CD4-positive, alpha-beta T cell treated with Interferon alpha-2 for 1 hour (primary cell): Measurements from ENCODE around the gene CYP26C1.

ENCODE experiments used
- DNase-seq, 2 donors: peaks; one replicate each; pipeline ENCODE4 v3.0.0-alpha.2; 2020 to 2022

The CYP26C1 gene, protein sequence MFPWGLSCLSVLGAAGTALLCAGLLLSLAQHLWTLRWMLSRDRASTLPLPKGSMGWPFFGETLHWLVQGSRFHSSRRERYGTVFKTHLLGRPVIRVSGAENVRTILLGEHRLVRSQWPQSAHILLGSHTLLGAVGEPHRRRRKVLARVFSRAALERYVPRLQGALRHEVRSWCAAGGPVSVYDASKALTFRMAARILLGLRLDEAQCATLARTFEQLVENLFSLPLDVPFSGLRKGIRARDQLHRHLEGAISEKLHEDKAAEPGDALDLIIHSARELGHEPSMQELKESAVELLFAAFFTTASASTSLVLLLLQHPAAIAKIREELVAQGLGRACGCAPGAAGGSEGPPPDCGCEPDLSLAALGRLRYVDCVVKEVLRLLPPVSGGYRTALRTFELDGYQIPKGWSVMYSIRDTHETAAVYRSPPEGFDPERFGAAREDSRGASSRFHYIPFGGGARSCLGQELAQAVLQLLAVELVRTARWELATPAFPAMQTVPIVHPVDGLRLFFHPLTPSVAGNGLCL

GRCh38 chr10:93059975-93060886, at the start of gene CYP26C1:
TSS of gene CYP26C1 (plus strand) at chr10:93060798. CDS start at chr10:93061264, 466 bp downstream.
- DNase-seq: no peak

DNA sequence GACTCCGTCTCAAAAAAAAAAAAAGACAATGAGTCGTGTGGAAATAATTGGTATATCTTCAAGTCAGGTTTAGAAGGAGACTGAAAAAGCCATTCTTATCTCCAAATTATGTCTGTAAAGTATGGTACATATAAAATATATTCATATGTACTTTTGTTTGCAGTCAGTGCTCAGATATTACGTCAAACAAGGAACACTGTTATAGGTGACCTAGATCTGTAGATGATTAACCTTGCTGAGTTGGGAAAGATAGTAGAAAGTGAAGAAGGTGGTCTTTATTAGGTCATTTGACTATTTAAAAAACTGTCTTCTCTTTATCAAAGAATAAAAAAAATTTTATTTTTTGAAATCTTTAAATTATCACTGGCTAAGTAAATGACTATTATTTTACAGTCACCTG, 44.9 kb upstream of the CYP26C1 start:
- no peak for DNase-seq

GRCh38 chr10:93023013-93023650, 37.5 kb upstream of the CYP26C1 start:
- DNase-seq: no peak

- DNase-seq: no peak
These were observed 34.5 kb upstream of the CYP26C1 start for GRCh38 chr10:93026072-93026471.

GRCh38 chr10:93027508-93027907, 33.1 kb upstream of the CYP26C1 start:
- no peak for DNase-seq

- no peak for DNase-seq
These were observed 31.7 kb upstream of the CYP26C1 start for GRCh38 chr10:93028883-93029282.

- DNase-seq: no peak
These were observed 30.2 kb upstream of the CYP26C1 start for GRCh38 chr10:93030409-93030808.

GRCh38 chr10:93032105-93032808, 28.3 kb upstream of the CYP26C1 start:
- DNase-seq: no peak

GRCh38 chr10:93032809-93033137, 27.8 kb upstream of the CYP26C1 start:
- DNase-seq: no peak

GRCh38 chr10:93034426-93034825, 26.2 kb upstream of the CYP26C1 start:
- DNase-seq: no peak

- no peak for DNase-seq
These were observed 21.5 kb upstream of the CYP26C1 start for GRCh38 chr10:93039110-93039509.

- peak in 1 of 2 donors; percentile 13 for DNase-seq
These were observed 20.9 kb upstream of the CYP26C1 start for GRCh38 chr10:93039721-93040120.

DNA sequence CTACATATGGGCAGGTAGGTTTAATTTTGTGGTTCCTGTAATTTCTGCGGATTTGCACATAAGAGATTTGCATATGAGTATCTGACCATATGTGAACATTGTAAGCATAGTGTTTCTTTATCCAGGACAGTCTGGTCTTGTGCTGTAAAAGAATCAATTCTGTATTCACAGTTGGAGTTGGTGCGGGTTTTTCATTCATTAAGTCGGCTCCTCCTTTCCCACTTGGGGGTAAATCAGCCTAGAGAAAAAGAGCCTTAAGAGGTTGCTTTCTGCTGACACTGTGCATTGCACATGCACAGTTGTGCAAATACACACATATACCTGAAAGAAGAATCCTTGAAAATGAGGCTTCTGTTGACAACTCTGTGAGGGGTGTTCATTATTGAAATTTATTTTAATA, 6.1 kb upstream of the CYP26C1 start:
- DNase-seq: no peak

DNA sequence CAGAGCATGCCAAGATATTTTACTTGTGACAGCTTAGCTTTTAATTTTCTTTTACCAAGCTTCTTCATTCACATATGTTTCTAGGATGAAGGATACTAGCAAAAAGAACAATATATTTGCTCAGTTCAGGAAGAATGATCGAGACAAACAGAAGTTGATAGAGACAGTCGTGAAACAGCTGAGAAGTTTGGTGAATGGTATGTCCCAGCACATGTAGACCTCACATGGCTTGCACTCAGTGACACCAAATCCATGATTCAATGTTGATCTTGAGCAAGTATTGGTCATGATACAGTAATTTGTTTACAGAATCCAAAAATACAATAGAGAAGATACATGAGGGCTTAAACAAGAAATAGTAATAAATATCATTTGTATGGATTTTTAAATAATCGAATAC, 2.5 kb upstream of the CYP26C1 start:
- no peak for DNase-seq

- no peak for DNase-seq
These were observed 442 bp downstream of the CYP26C1 start for GRCh38 chr10:93060887-93061593.

GRCh38 chr10:93061594-93062513, 1.3 kb downstream of the CYP26C1 start:
- no peak for DNase-seq

- DNase-seq: peak in 1 of 2 donors; percentile 31
These were observed 2.0 kb downstream of the CYP26C1 start for GRCh38 chr10:93062514-93063143.

GRCh38 chr10:93063144-93063976, 2.8 kb downstream of the CYP26C1 start:
- DNase-seq: no peak

- no peak for DNase-seq
These were observed 3.5 kb downstream of the CYP26C1 start for GRCh38 chr10:93063977-93064660.
